Karpas-422 (cell line): ENCODE measurements around the gene UBE2L5. TPM values are rescaled to one million over a fixed set of nuclear protein-coding genes. Genes with fewer than 3 reads are reported as not detected.

Source experiments
- DNase-seq: peaks from one replicate; pipeline ENCODE4 v3.0.0-alpha.2; 2015
- H2AFZ ChIP-seq: fragments of 200-600 bp; sonication (generic); 2 replicates; pipeline ENCODE4 v1.6.1; 2014; ENCODE audit warnings: antibody characterized with exemption, low read length, mixed read lengths
- H3K27ac ChIP-seq: fragments of 200-600 bp; sonication (generic); 2 replicates; pipeline ENCODE4 v1.5.1; 2014; ENCODE audit warnings: mild to moderate bottlenecking, low read length, moderate library complexity
- H3K27me3 ChIP-seq: fragments of 200-600 bp; sonication (generic); 2 replicates; pipeline ENCODE4 v1.6.1; 2014; ENCODE audit warnings: low read length, mixed read lengths
- H3K36me3 ChIP-seq: fragments of 200-600 bp; sonication (generic); 2 replicates; pipeline ENCODE4 v1.6.1; 2014; ENCODE audit warnings: low read length, mixed read lengths; ENCODE audit not compliant: insufficient read depth
- H3K4me1 ChIP-seq: fragments of 200-600 bp; sonication (generic); 2 replicates; pipeline ENCODE4 v1.6.1; 2014; ENCODE audit warnings: mild to moderate bottlenecking, low read length, mixed read lengths
- H3K4me2 ChIP-seq: fragments of 200-600 bp; sonication (generic); 2 replicates; pipeline ENCODE4 v1.6.1; 2014; ENCODE audit warnings: low read length, low read depth, mild to moderate bottlenecking; ENCODE audit not compliant: poor library complexity, severe bottlenecking
- H3K4me3 ChIP-seq: fragments of 200-600 bp; sonication (generic); 2 replicates; pipeline ENCODE4 v1.5.1; 2014; ENCODE audit warnings: mild to moderate bottlenecking, antibody characterized with exemption, low read length, mixed read lengths
- H3K79me2 ChIP-seq: fragments of 200-600 bp; sonication (generic); 2 replicates; pipeline ENCODE4 v1.6.1; 2014; ENCODE audit warnings: mild to moderate bottlenecking, low read length, mixed read lengths
- H3K9ac ChIP-seq: fragments of 200-600 bp; sonication (generic); 2 replicates; pipeline ENCODE4 v1.6.0; 2014; ENCODE audit warnings: low read length
- H3K9me2 ChIP-seq: fragments of 200-600 bp; sonication (generic), shearing (Covaris generic); replicated peaks from 2 replicates; pipeline ENCODE4 v1.6.0; 2014; ENCODE audit warnings: mild to moderate bottlenecking, low read length, moderate library complexity; ENCODE audit not compliant: insufficient read depth
- H3K9me3 ChIP-seq: fragments of 300-700, 200-600 bp; sonication (generic); 2 replicates; pipeline ENCODE4 v1.6.1; 2014; ENCODE audit warnings: low read length, mixed read lengths
- H4K20me1 ChIP-seq: fragments of 200-600 bp; sonication (generic); 2 replicates; pipeline ENCODE4 v1.6.1; 2014; ENCODE audit warnings: mild to moderate bottlenecking, antibody characterized with exemption, low read length, low read depth; ENCODE audit not compliant: insufficient read depth
- total RNA-seq: library from RNA; depleted of rRNA; stranded (reverse); fragments of >200 nt; shearing (Covaris generic); gene quantifications from 2 replicates; pipeline ENCODE4 v1.2.3, GENCODE V29; 2014; ENCODE audit warnings: low replicate concordance

UBE2L5 gene
- total RNA-seq, 1 experiment from 2014 or later = not detected

DNA sequence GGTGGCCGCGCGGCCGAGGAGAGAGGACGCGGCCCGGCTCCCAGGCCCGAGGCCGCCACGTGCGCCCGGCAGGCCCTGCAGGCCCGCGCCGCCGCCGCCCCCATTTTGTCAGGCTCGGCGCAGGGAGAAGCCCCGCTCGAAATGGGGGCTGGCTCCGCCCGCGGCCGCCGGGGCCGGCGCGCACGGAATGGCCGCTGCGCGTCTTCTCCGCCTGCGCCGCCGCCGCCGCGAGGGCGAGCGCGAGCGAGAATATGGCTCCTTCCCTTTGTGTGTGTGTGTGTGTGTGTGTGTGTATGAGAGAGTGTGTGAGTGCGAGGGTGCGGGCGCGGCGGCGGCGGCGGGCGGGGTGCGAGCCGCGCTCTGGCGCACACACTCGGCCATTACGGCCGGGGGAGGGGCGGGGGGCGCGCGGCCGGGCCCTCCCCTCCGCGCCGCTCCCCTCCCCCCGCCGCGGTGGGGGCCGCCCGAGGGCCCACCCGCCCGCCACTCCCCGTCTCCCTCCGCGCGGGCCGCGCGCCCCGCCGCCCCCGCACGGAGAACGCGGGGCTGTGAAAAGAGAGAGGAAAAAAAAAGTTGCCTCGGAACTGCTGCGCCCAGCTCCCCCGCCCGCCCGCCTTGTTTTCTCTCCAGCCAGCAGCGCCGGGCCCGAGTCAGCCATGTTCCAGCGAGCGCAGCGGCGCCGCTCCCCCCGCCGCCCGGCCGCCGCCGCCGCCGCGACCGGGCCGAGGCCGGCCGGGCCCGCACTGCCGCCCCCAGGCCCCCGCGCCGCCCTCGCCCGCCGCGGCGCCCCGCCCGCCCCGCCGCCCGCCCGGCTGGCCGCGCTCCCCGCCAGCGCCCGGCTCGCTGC lies 42.4 kb downstream of the UBE2L5 start:
- peak overlapping the region; percentile 99 for H3K27ac ChIP-seq
- peak overlapping the region; percentile 99 for H3K4me2 ChIP-seq
- H3K4me1 ChIP-seq = peaks cover 49% of the 10 kb centered on the region
- H3K79me2 ChIP-seq = peaks cover 33% of the 10 kb centered on the region
- H4K20me1 ChIP-seq = no peaks in the 10 kb centered on the region; the same call in 1 of the 2 replicates
- H3K27me3 ChIP-seq = no peaks in the 10 kb centered on the region
- H3K9me3 ChIP-seq = no peaks in the 10 kb centered on the region
- H3K9ac ChIP-seq = peak overlapping the region; percentile 99
- H2AFZ ChIP-seq = no peak overlapping the region
- H3K9me2 ChIP-seq = no peaks in the 10 kb centered on the region
- H3K36me3 ChIP-seq = peaks cover 27% of the 10 kb centered on the region
- peak; percentile 89 for DNase-seq
- peak overlapping the region; percentile 96 for H3K4me3 ChIP-seq

DNA sequence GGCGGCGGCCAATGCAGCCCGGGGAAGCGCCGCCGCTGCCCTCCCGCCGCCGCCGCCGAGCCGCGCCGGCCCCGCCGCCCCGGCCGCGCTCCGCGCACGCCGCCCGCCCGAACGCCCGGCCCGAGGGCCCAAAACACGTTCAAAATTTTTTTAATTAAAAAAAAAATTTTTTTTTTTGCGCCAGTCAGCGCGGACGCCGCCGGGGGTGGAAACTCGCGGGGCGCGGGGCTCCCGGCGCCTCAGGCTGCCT lies 43.0 kb downstream of the UBE2L5 start:
- peak overlapping the region; percentile 54 for H3K4me2 ChIP-seq
- peak overlapping the region; percentile 87 for H3K9ac ChIP-seq
- peak overlapping the region; percentile 94 for H3K27ac ChIP-seq
- no peak for DNase-seq
- H2AFZ ChIP-seq = no peak overlapping the region
- H3K79me2 ChIP-seq = peaks cover 33% of the 10 kb centered on the region
- no peaks in the 10 kb centered on the region for H3K27me3 ChIP-seq
- no peaks in the 10 kb centered on the region; the same call in 1 of the 2 replicates for H4K20me1 ChIP-seq
- H3K9me2 ChIP-seq = no peaks in the 10 kb centered on the region
- H3K36me3 ChIP-seq = peaks cover 27% of the 10 kb centered on the region
- H3K4me1 ChIP-seq = peaks cover 46% of the 10 kb centered on the region
- H3K4me3 ChIP-seq = peak overlapping the region; percentile 79
- H3K9me3 ChIP-seq = no peaks in the 10 kb centered on the region

DNA sequence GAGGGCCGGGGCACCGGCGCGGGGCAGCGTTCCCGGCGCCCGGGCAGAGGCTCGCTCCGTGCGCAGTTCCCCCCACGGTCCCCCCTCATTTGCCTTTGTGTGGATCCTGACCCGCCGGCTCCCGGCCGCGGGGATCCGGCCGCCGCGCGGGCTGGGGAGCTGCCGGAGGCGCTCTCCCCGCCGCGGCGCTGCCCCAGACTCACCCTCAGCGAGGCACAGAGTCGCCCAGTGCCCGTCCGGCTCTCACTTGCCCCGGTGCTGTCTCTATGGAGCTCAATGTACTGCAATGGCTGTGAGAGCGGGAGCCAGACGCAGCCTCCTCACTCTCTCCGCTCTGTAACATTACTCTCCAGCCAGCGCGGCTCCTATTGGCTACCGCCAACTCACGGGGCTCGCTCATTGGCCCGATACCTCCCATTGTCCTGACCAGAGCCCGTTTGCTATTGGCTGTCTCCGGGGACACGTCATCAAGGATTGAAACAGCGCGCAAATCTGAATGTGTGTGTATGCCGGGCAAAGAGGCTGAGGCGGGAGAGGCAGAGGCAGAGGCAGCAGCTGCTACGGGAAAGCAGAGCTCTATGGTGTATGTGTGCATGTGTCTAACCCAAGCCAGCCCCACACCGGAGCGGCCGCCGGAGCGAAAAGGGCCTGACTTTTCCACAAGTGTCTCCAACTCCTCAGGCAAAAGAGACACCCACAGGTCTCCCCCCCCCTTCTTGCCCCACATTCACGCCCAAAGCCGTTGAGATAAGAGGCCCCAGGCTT lies 43.5 kb downstream of the UBE2L5 start, which contains the start of gene HMGB1:
HMGB1 (minus strand) TSS at position 344 of the 765 bp plus-strand sequence. CDS start 2,256 bp downstream, outside the sequence.
- H3K36me3 ChIP-seq = peaks cover 27% of the 10 kb centered on the region
- no peaks in the 10 kb centered on the region for H3K9me3 ChIP-seq
- peak within 1 kb of the TSS; percentile 99 for H3K27ac ChIP-seq
- H3K4me1 ChIP-seq = peaks cover 46% of the 10 kb centered on the region
- peak within 1 kb of the TSS; percentile 96 for H3K4me3 ChIP-seq
- no peaks in the 10 kb centered on the region; the same call in 1 of the 2 replicates for H4K20me1 ChIP-seq
- peaks cover 33% of the 10 kb centered on the region for H3K79me2 ChIP-seq
- H3K9me2 ChIP-seq = no peaks in the 10 kb centered on the region
- no peaks in the 10 kb centered on the region for H3K27me3 ChIP-seq
- peak within 1 kb of the TSS; percentile 93 for H3K4me2 ChIP-seq
- peak within 1 kb of the TSS; percentile 90 for H2AFZ ChIP-seq
- DNase-seq = peak; percentile 99
- peak within 1 kb of the TSS; percentile 99 for H3K9ac ChIP-seq

DNA sequence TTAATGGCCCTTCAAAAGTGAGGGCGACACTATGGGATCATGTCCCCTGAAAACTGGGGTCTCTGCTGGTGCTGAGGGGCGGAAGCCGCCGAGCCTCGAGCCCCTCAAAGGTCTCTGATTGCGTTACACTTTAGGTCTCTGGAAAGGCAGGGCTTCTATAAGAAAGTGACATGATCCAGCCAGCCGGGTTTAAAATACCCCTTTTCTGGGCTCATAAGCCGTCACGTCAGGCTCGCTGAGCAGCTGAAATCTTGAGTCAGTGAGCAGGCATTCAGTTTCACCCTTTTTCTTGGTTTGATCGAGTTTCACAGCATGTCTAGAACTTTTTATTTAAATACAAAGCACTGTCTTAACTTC lies 44.0 kb downstream of the UBE2L5 start:
- peaks cover 26% of the 10 kb centered on the region for H3K36me3 ChIP-seq
- H3K9ac ChIP-seq = peak overlapping the region; percentile 83
- DNase-seq = peak; percentile 83
- peaks cover 44% of the 10 kb centered on the region for H3K4me1 ChIP-seq
- H4K20me1 ChIP-seq = no peaks in the 10 kb centered on the region; the same call in 1 of the 2 replicates
- H3K4me3 ChIP-seq = peak overlapping the region; percentile 79
- H3K27me3 ChIP-seq = no peaks in the 10 kb centered on the region
- H3K4me2 ChIP-seq = peak overlapping the region; percentile 93
- peak overlapping the region; percentile 91 for H3K27ac ChIP-seq
- H3K9me3 ChIP-seq = no peaks in the 10 kb centered on the region
- H3K79me2 ChIP-seq = peaks cover 32% of the 10 kb centered on the region
- H3K9me2 ChIP-seq = no peaks in the 10 kb centered on the region
- 0 out of 2 replicates have a peak overlapping the region, but pooled peaks have one; percentile 90 for H2AFZ ChIP-seq

DNA sequence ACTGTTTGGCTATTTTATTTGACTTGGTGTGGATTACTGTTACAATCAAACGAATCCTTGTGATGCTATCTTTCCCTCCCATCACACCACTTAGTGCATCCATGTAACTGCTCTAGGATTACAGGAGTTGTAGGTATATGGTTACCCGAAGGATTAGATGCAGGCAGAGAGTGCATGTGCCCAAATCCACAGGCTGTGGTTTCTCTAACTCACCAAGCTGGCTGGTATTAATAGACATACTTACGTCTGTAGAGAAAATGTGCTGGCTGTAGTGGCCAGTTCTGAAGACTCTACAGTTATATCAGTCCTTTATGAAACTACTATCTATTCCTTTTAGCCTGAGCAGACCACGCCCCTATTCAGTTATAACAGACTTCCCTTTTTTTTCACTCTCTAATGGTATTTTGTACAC lies 44.6 kb downstream of the UBE2L5 start:
- H3K36me3 ChIP-seq = peaks cover 21% of the 10 kb centered on the region
- peak overlapping the region; percentile 83 for H3K9ac ChIP-seq
- H4K20me1 ChIP-seq = no peaks in the 10 kb centered on the region; the same call in 1 of the 2 replicates
- H3K27me3 ChIP-seq = no peaks in the 10 kb centered on the region
- DNase-seq = peak; percentile 84
- H3K4me3 ChIP-seq = peak overlapping the region; percentile 79
- peaks cover 28% of the 10 kb centered on the region for H3K79me2 ChIP-seq
- no peaks in the 10 kb centered on the region for H3K9me3 ChIP-seq
- no peaks in the 10 kb centered on the region for H3K9me2 ChIP-seq
- H2AFZ ChIP-seq = peak overlapping the region; percentile 90
- peak overlapping the region; percentile 93 for H3K4me2 ChIP-seq
- H3K27ac ChIP-seq = peak overlapping the region; percentile 91
- peaks cover 39% of the 10 kb centered on the region for H3K4me1 ChIP-seq

DNA sequence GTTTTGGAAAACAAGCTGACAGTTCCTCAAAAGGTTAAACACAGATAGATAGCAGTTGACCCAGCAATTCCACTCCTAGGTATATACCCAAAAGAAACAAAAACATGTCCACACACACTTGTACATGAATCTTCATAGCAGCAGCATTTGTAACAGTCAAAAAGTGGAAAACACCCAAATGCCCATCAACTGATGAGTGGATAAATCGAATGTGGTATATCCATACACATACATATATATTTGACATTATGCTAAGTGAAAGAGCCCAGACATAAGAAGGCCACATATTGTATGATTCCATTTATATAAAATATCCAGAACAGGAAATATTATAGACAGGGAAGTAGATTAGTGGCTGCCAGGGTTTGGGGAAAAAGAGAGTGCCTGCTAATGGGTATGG lies 51.4 kb downstream of the UBE2L5 start:
- H4K20me1 ChIP-seq = no peaks in the 10 kb centered on the region
- no peak for DNase-seq
- H3K9ac ChIP-seq = no peak overlapping the region
- peaks cover 12% of the 10 kb centered on the region for H3K4me1 ChIP-seq
- H3K79me2 ChIP-seq = no peaks in the 10 kb centered on the region
- H3K4me2 ChIP-seq = no peak overlapping the region
- no peaks in the 10 kb centered on the region for H3K36me3 ChIP-seq
- no peaks in the 10 kb centered on the region for H3K9me3 ChIP-seq
- H3K9me2 ChIP-seq = no peaks in the 10 kb centered on the region
- H3K27me3 ChIP-seq = no peaks in the 10 kb centered on the region
- no peak overlapping the region for H2AFZ ChIP-seq
- no peak overlapping the region for H3K4me3 ChIP-seq
- H3K27ac ChIP-seq = no peak overlapping the region

DNA sequence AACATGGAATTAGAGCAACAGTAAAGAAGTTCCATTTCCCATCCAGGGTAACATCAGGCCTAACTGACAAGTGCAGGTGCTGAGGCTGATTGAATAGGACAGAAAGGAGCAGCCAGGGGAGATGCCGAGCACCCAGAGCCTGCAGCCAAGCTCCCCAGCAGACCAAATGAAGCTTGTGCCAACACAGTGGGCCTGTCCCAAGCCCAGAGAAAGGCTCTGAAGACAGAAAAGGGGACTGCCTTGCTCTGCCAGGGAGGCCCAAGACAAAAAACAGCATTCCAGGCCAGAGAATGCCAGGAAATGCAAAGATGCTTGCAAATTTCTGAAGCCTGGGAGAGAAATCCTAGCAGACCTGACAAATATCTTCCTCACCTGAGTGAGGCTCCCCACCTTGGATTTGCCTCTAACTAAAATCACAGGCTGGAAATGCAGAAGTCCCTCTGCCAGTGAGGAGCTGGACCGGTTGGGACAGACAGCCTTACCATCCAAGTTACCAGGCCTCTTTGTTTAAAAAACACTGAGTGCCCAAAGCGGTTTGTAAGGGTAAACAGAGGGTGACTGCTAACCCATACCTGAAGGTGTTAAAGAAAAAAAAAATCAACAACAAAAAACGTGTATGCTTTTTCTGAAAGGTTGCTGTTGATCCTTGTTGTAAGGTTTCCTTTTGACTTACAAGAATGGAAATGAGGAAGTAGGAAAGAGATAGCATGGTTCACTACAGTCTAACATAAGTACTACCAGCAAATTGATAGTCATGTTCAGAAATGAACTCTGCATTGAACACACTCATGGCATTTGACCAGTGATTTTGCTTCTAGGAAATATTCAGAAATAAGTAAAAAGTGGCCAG lies 55.3 kb downstream of the UBE2L5 start:
- peak overlapping the region; percentile 74 for H2AFZ ChIP-seq
- no peaks in the 10 kb centered on the region for H4K20me1 ChIP-seq
- no peaks in the 10 kb centered on the region for H3K79me2 ChIP-seq
- H3K4me3 ChIP-seq = no peak overlapping the region
- 0 out of 2 replicates have a peak overlapping the region, but pooled peaks have one; percentile 16 for H3K9ac ChIP-seq
- H3K27me3 ChIP-seq = no peaks in the 10 kb centered on the region
- no peaks in the 10 kb centered on the region for H3K9me3 ChIP-seq
- peak; percentile 57 for DNase-seq
- no peak overlapping the region for H3K27ac ChIP-seq
- H3K36me3 ChIP-seq = no peaks in the 10 kb centered on the region
- H3K4me2 ChIP-seq = no peak overlapping the region
- peaks cover 14% of the 10 kb centered on the region for H3K4me1 ChIP-seq
- H3K9me2 ChIP-seq = no peaks in the 10 kb centered on the region
